T-cell (primary cell): ENCODE results near the gene STIM2. TPM values are rescaled to one million over a fixed set of nuclear protein-coding genes. Genes with fewer than 3 reads are reported as not detected.
"Not testable (repeated sequence)": the region's sequence is repeated elsewhere in the genome, so short reads cannot be mapped to it uniquely, and the experiment has no call there.

Experiments
- ATAC-seq, 4 experiments: fragments of 200-7000 bp in 3 of 4; fragments of 150-1000 bp in 1 of 4; cut with Tn5 transposase; replicated peaks in 1 of 4; 1 replicate in 3 of 4; 2 replicates in 1 of 4; pipeline ENCODE4 v1.10.0; 2021; ENCODE audit warnings: moderate library complexity in 3 of 4, mild to moderate bottlenecking in 2 of 4, moderate number of reproducible peaks in 1 of 4
- CTCF ChIA-PET, 2 donors: fragments of 300-600 bp; sonication (Branson Sonifier 250); formaldehyde crosslinking; loops; one replicate each; lab custom pipeline; 2022; ENCODE audit warnings: antibody characterized with exemption in 2 of 2; lab: Charles Lee
- POLR2A ChIA-PET, 2 donors: fragments of 300-600 bp; sonication (Branson Sonifier 250); formaldehyde crosslinking; loops; one replicate each; lab custom pipeline; 2022; ENCODE audit warnings: antibody characterized with exemption in 2 of 2; lab: Charles Lee
- DNase-seq, 35 experiments: peaks; one replicate each; pipeline versions ENCODE4 v3.0.0 to v3.0.0-alpha.2; 2013 to 2023
- H3K27ac ChIP-seq: one replicate; pipeline ENCODE4 v1.5.1; 2013; ENCODE audit warnings: low read length
- H3K27me3 ChIP-seq, 2 experiments: replicated peaks in 1 of 2; 1 replicate in 1 of 2; 2 replicates in 1 of 2; pipeline versions ENCODE4 v1.6.1 to v1.7.0; 2013; ENCODE audit warnings: low read length in 1 of 2, mixed read lengths in 1 of 2; ENCODE audit not compliant: control insufficient read depth in 2 of 2, insufficient read depth in 2 of 2; ENCODE audit errors: extremely low read depth in 1 of 2
- H3K36me3 ChIP-seq, 2 donors: 1 replicate in 1 of 2; 2 replicates in 1 of 2; pipeline versions ENCODE4 v1.6.1 to v1.7.0; 2013; ENCODE audit warnings: low read length in 1 of 2; ENCODE audit not compliant: control insufficient read depth in 2 of 2, insufficient read depth in 1 of 2; ENCODE audit errors: extremely low read depth in 1 of 2
- H3K4me1 ChIP-seq, 2 experiments: 1 replicate in 1 of 2; 2 replicates in 1 of 2; pipeline versions ENCODE4 v1.6.1 to v1.7.0; 2013; ENCODE audit warnings: low read length in 2 of 2, mixed read lengths in 1 of 2; ENCODE audit not compliant: insufficient read depth in 2 of 2, control insufficient read depth in 1 of 2; ENCODE audit errors: extremely low read depth in 1 of 2
- H3K4me3 ChIP-seq, 2 donors: 1 replicate in 1 of 2; 2 replicates in 1 of 2; pipeline versions ENCODE4 v1.5.1 to v1.7.0; 2013; ENCODE audit warnings: mild to moderate bottlenecking in 2 of 2, low read length in 1 of 2, moderate library complexity in 1 of 2; ENCODE audit not compliant: control insufficient read depth in 1 of 2; ENCODE audit errors: extremely low read depth in 1 of 2
- H3K9me3 ChIP-seq: 2 replicates; pipeline ENCODE4 v1.7.0; 2013
- H3K27ac Mint-ChIP-seq, 2 donors: one replicate each; pipeline ENCODE4 v1.8.0; 2020 to 2021; ENCODE audit warnings: mild to moderate bottlenecking in 2 of 2, mixed read lengths in 2 of 2
- H3K27me3 Mint-ChIP-seq, 2 donors: one replicate each; pipeline ENCODE4 v1.8.0; 2021 to 2022; ENCODE audit warnings: mixed read lengths in 2 of 2
- H3K36me3 Mint-ChIP-seq: one replicate; pipeline ENCODE4 v1.8.0; 2021; ENCODE audit warnings: mixed read lengths
- H3K4me1 Mint-ChIP-seq, 3 donors: one replicate each; pipeline ENCODE4 v1.8.0; 2020 to 2022; ENCODE audit warnings: mixed read lengths in 3 of 3, mild to moderate bottlenecking in 1 of 3
- H3K4me3 Mint-ChIP-seq, 3 donors: one replicate each; pipeline ENCODE4 v1.8.0; 2020 to 2022; ENCODE audit warnings: mild to moderate bottlenecking in 3 of 3, mixed read lengths in 3 of 3, moderate library complexity in 3 of 3
- H3K9me3 Mint-ChIP-seq, 3 donors: one replicate each; pipeline ENCODE4 v1.8.0; 2020 to 2022; ENCODE audit warnings: mixed read lengths in 3 of 3
- WGBS: methylation state at CpG from one replicate; pipeline ENCODE4 v1.1.5; 2013; ENCODE audit warnings: missing lambda C conversion rate; ENCODE audit not compliant: insufficient coverage; 5-methylcytosine and 5-hydroxymethylcytosine counted together
- total RNA-seq, 35 experiments: library from RNA in 6 of 35; stranded (reverse) in 6 of 35; fragments of 120-200 nt in 1 of 35; gene quantifications; one replicate each; pipeline versions ENCODE4 v1.2.1 to v1.2.4 and lab custom pipeline; 2013 to 2026

STIM2 gene
- total RNA-seq, 5 donors from 2014 or later (not counting 1 experiment from before 2014, with no cell fraction given): 67.9 to 98.7 (median 75.2) TPM

GRCh38 chr4:26894881-26895280 lies 34.2 kb downstream of the STIM2 start:
- peak overlapping the region in 1 of 2 donors; percentile 28 for H3K27ac Mint-ChIP-seq
- CTCF ChIA-PET: interaction anchor here in 1 of 2 donors (0.6 kb wide), 1 partner anchor 377 kb away, joined by 6 read pairs; no protein-coding TSS in a partner anchor
- WGBS: 100% methylated on average over 2 of the region's 7 CpGs
- H3K4me3 Mint-ChIP-seq, H3K9me3 ChIP-seq, H3K9me3 Mint-ChIP-seq, ATAC-seq, H3K27ac ChIP-seq, DNase-seq, H3K27me3 Mint-ChIP-seq, H3K36me3 ChIP-seq, H3K4me3 ChIP-seq, H3K27me3 ChIP-seq: not testable (repeated sequence)
- POLR2A ChIA-PET: interaction anchor here in 1 of 2 donors (1.0 kb wide), 1 partner anchor 9 kb away, joined by 3 read pairs; no protein-coding TSS in a partner anchor
- H3K4me1 ChIP-seq: peaks cover 4 to 19% of the 10 kb centered on the region in 2 experiments
- peaks cover 75 to 81% (median 78%) of the 10 kb centered on the region in 3 donors for H3K4me1 Mint-ChIP-seq
- peaks cover 28% of the 10 kb centered on the region for H3K36me3 Mint-ChIP-seq

GRCh38 chr4:26896636-26897035 lies 36.0 kb downstream of the STIM2 start:
- ChIA-PET POLR2A (no interaction called here), CTCF (no interaction called here)
- peaks cover 4 to 28% of the 10 kb centered on the region in 2 experiments for H3K4me1 ChIP-seq
- no peaks in the 10 kb centered on the region for H3K36me3 ChIP-seq
- no peak overlapping the region for H3K4me3 ChIP-seq
- H3K9me3 Mint-ChIP-seq: peaks cover 0 to 4% (median 0%) of the 10 kb centered on the region in 3 donors
- no peaks in the 10 kb centered on the region for H3K27me3 Mint-ChIP-seq
- no peaks in the 10 kb centered on the region for H3K27me3 ChIP-seq
- DNase-seq: no peak
- no peak overlapping the region for H3K27ac Mint-ChIP-seq
- H3K36me3 Mint-ChIP-seq: peaks cover 27% of the 10 kb centered on the region
- ATAC-seq: no peak
- no peaks in the 10 kb centered on the region for H3K9me3 ChIP-seq
- peaks cover 80 to 84% (median 81%) of the 10 kb centered on the region in 3 donors for H3K4me1 Mint-ChIP-seq
- H3K4me3 Mint-ChIP-seq: no peak overlapping the region
- whole genome bisulfite sequencing: no CpG with 5 or more reads among the region's 2 CpGs
- no peak overlapping the region for H3K27ac ChIP-seq

DNA sequence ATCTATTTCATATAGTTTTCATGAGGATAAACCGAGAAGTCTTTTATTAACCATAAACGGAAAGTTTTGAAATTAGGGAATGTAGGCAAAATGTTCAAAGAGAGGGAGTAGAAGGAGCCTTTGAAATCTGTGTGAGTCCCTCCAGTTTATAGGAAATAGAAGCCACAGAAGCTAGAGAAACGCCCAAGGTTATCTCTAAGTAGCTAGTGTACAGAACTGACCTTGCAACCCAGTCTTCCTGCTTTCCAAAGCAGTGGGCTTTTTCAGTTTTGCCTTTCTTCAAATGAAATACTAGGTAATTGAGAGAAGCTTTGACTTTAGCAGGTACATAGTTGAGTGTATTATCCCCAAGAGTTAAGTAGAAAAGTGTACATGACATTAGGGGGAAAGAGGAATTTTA lies 39.4 kb downstream of the STIM2 start:
- WGBS: no CpG with 5 or more reads among the region's 3 CpGs
- ATAC-seq (peak in 2 of 4 experiments; percentile 27 to 43), DNase-seq (no peak)
- Histone ChIP-seq H3K27me3 (no peaks in the 10 kb centered on the region), H3K4me3 (no peak overlapping the region), H3K9me3 (no peaks in the 10 kb centered on the region), H3K27ac (no peak overlapping the region), H3K36me3 (no peaks in the 10 kb centered on the region), H3K4me1 (peaks cover 7 to 34% of the 10 kb centered on the region in 2 experiments)
- CTCF ChIA-PET: interaction anchor here in 1 of 2 donors (0.6 to 1.9 kb wide), 2 partner anchors 13 to 125 kb away, joined by 3 to 15 read pairs; no protein-coding TSS in a partner anchor
- no peaks in the 10 kb centered on the region for H3K9me3 Mint-ChIP-seq
- H3K4me3 Mint-ChIP-seq: peak overlapping the region in 1 of 3 donors; percentile 39
- POLR2A ChIA-PET: interaction anchor here (1.1 to 1.9 kb wide), 2 partner anchors 14 to 28 kb away, joined by 3 to 9 read pairs; no protein-coding TSS in a partner anchor
- H3K27me3 Mint-ChIP-seq: no peaks in the 10 kb centered on the region
- H3K36me3 Mint-ChIP-seq: peaks cover 24% of the 10 kb centered on the region
- peaks cover 78 to 84% (median 81%) of the 10 kb centered on the region in 3 donors for H3K4me1 Mint-ChIP-seq
- H3K27ac Mint-ChIP-seq: no peak overlapping the region

GRCh38 chr4:26900765-26901164 lies 40.1 kb downstream of the STIM2 start:
- no peaks in the 10 kb centered on the region for H3K9me3 ChIP-seq
- no peak overlapping the region for H3K27ac ChIP-seq
- no peaks in the 10 kb centered on the region for H3K27me3 ChIP-seq
- POLR2A ChIA-PET: interaction anchor here in 1 of 2 donors (1.9 kb wide), 1 partner anchor 15 kb away, joined by 9 read pairs; no protein-coding TSS in a partner anchor
- no peak for DNase-seq
- H3K4me3 ChIP-seq: no peak overlapping the region
- no peak for ATAC-seq
- H3K36me3 ChIP-seq: no peaks in the 10 kb centered on the region
- no CpG with 5 or more reads among the region's 2 CpGs for WGBS
- peaks cover 78 to 90% (median 80%) of the 10 kb centered on the region in 3 donors for H3K4me1 Mint-ChIP-seq
- no peaks in the 10 kb centered on the region for H3K27me3 Mint-ChIP-seq
- H3K9me3 Mint-ChIP-seq: no peaks in the 10 kb centered on the region
- H3K4me1 ChIP-seq: peaks cover 7 to 37% of the 10 kb centered on the region in 2 experiments
- no peak overlapping the region for H3K27ac Mint-ChIP-seq
- peak overlapping the region in 1 of 3 donors; percentile 27 for H3K4me3 Mint-ChIP-seq
- CTCF ChIA-PET: interaction anchor here in 1 of 2 donors (0.6 kb wide), 2 partner anchors 34 to 124 kb away, joined by 3 to 5 read pairs; no protein-coding TSS in a partner anchor
- peaks cover 24% of the 10 kb centered on the region for H3K36me3 Mint-ChIP-seq

- Mint-ChIP-seq H3K4me1 (peaks cover 77 to 85% (median 81%) of the 10 kb centered on the region in 3 donors), H3K4me3 (peak overlapping the region in 1 of 3 donors; percentile 36), H3K27me3 (no peaks in the 10 kb centered on the region), H3K9me3 (no peaks in the 10 kb centered on the region), H3K27ac (peak overlapping the region in 1 of 2 donors; percentile 6), H3K36me3 (peaks cover 14% of the 10 kb centered on the region)
- Histone ChIP-seq H3K36me3 (no peaks in the 10 kb centered on the region), H3K27ac (no peak overlapping the region), H3K27me3 (no peaks in the 10 kb centered on the region), H3K9me3 (no peaks in the 10 kb centered on the region), H3K4me1 (peaks cover 8 to 27% of the 10 kb centered on the region in 2 experiments), H3K4me3 (no peak overlapping the region)
- ChIA-PET POLR2A (interaction anchor here in 1 of 2 donors (0.5 kb wide), 1 partner anchor 636 kb away, joined by 3 read pairs; no protein-coding TSS in a partner anchor), CTCF (no interaction called here)
- DNase-seq (no peak), ATAC-seq (peak in 1 of 4 experiments; percentile 50)
- 33% methylated on average over 2 of the region's 2 CpGs for WGBS
Observed at GRCh38 chr4:26905172-26905571, 44.5 kb downstream of the STIM2 start.

- H3K4me3 ChIP-seq: no peak overlapping the region
- WGBS: 86% methylated on average over 4 of the region's 7 CpGs
- no peak overlapping the region for H3K27ac ChIP-seq
- Mint-ChIP-seq H3K36me3 (peaks cover 5% of the 10 kb centered on the region), H3K4me1 (peaks cover 78 to 87% (median 84%) of the 10 kb centered on the region in 3 donors), H3K9me3 (no peaks in the 10 kb centered on the region), H3K27ac (no peak overlapping the region), H3K27me3 (no peaks in the 10 kb centered on the region), H3K4me3 (peak overlapping the region in 2 of 3 donors; percentile 9 to 21)
- no peaks in the 10 kb centered on the region for H3K36me3 ChIP-seq
- peaks cover 19 to 26% of the 10 kb centered on the region in 2 experiments for H3K4me1 ChIP-seq
- ChIA-PET CTCF (interaction anchor here in 1 of 2 donors (0.5 kb wide), 1 partner anchor 1145 kb away, joined by 3 read pairs; no protein-coding TSS in a partner anchor), POLR2A (interaction anchor here in 1 of 2 donors (0.8 kb wide), 1 partner anchor 44 kb away, joined by 5 read pairs; no protein-coding TSS in a partner anchor)
- no peak for ATAC-seq
- no peak for DNase-seq
- H3K27me3 ChIP-seq: no peaks in the 10 kb centered on the region
- H3K9me3 ChIP-seq: no peaks in the 10 kb centered on the region
Observed at GRCh38 chr4:26907731-26908599, 47.3 kb downstream of the STIM2 start.
